ENCODE data around the gene CASQ1.

DNA sequence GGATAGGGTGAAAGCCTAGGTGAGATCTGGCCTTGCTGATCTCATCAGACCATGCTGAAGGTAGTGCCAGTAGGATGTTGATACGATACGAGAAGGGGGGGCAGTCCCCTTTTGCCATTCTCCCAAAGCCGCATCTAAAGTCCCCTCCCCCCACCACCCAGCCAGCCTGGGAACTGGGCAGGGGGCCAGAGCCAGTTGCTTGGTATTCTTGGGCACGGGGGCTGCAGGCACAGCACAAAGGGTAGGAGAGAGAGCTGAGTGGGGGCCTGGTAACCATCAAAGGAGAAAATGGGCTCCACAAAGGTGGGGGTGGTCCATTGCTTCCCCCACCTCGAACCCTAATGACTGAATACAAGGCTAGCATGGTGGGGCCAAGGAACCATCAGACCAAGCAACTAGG lies 20.2 kb downstream of the CASQ1 start:
- no peak for TF ChIP-seq TAF1 (IDR thresholded peaks at IDR 0.05; ENCODE audit: low read depth)
- TF ChIP-seq CEBPB (IDR thresholded peaks at IDR 0.05): no peak
- no peak for TF ChIP-seq EP300 (IDR thresholded peaks at IDR 0.05; ENCODE audit: borderline replicate concordance)
- TF ChIP-seq, protein P1, sequence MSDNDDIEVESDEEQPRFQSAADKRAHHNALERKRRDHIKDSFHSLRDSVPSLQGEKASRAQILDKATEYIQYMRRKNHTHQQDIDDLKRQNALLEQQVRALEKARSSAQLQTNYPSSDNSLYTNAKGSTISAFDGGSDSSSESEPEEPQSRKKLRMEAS (IDR thresholded peaks at IDR 0.05): no peak
- TF ChIP-seq, protein P2, sequence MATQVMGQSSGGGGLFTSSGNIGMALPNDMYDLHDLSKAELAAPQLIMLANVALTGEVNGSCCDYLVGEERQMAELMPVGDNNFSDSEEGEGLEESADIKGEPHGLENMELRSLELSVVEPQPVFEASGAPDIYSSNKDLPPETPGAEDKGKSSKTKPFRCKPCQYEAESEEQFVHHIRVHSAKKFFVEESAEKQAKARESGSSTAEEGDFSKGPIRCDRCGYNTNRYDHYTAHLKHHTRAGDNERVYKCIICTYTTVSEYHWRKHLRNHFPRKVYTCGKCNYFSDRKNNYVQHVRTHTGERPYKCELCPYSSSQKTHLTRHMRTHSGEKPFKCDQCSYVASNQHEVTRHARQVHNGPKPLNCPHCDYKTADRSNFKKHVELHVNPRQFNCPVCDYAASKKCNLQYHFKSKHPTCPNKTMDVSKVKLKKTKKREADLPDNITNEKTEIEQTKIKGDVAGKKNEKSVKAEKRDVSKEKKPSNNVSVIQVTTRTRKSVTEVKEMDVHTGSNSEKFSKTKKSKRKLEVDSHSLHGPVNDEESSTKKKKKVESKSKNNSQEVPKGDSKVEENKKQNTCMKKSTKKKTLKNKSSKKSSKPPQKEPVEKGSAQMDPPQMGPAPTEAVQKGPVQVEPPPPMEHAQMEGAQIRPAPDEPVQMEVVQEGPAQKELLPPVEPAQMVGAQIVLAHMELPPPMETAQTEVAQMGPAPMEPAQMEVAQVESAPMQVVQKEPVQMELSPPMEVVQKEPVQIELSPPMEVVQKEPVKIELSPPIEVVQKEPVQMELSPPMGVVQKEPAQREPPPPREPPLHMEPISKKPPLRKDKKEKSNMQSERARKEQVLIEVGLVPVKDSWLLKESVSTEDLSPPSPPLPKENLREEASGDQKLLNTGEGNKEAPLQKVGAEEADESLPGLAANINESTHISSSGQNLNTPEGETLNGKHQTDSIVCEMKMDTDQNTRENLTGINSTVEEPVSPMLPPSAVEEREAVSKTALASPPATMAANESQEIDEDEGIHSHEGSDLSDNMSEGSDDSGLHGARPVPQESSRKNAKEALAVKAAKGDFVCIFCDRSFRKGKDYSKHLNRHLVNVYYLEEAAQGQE (IDR thresholded peaks at IDR 0.05; ENCODE audit: low read depth): no peak
- no peak for TF ChIP-seq NFIC (IDR thresholded peaks at IDR 0.05)
- no peak for TF ChIP-seq ZBTB7A (IDR thresholded peaks at IDR 0.05; ENCODE audit: low read depth)
- TF ChIP-seq YY1 (IDR thresholded peaks at IDR 0.05; ENCODE audit: low read depth): no peak
- TF ChIP-seq CREB1 (IDR thresholded peaks at IDR 0.05; ENCODE audit: low read depth): no peak
- TF ChIP-seq TEAD4 (IDR thresholded peaks at IDR 0.05): no peak
- no peak for TF ChIP-seq RAD21 (IDR thresholded peaks at IDR 0.05; ENCODE audit: low read depth)
- no peak for TF ChIP-seq EGR1 (IDR thresholded peaks at IDR 0.05)
- no peak for TF ChIP-seq FOXM1 (IDR thresholded peaks at IDR 0.05; ENCODE audit: borderline replicate concordance, low read depth)
